Testis (tissue), 2 donors: ENCODE results near the gene C1R.
"Not testable (repeated sequence)": the region's sequence is repeated elsewhere in the genome, so short reads cannot be mapped to it uniquely, and the experiment has no call there.

Experiments used
- POLR2A ChIP-seq: fragments of 450-650 bp; IDR thresholded peaks from one replicate; pipeline ENCODE4 v1.6.1; 2017; ENCODE audit warnings: antibody characterized with exemption, mild to moderate bottlenecking, moderate library complexity
- TF ChIP-seq, protein P1 (sequence below), 3 experiments: fragments of 450-650 bp in 2 of 3; fragments of 200-600 bp in 1 of 3; sonication (generic) in 1 of 3; IDR thresholded peaks; one replicate each; pipeline ENCODE4 v1.5.1; 2016 to 2019; ENCODE audit warnings: antibody characterized with exemption in 3 of 3, mild to moderate bottlenecking in 2 of 3, moderate library complexity in 1 of 3

DNA sequence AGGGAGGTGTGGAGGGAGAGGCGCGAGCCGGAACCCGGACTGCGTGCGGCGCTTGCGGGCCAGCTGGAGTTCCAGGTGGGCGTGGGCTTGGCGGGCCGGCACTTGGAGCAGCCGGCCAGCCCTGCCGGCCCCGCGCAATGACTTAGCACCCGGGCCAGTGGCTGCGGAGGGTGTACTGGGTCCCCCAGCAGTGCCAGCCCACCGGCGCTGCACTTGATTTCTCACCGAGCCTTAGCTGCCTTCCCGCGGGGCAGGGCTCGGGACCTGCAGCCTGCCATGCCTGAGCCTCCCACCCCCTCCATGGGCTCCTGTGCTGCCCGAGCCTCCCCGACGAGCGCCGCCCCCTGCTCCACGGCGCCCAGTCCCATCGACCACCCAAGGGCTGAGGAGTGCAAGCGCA is 54.8 kb downstream of the C1R start:
- TF ChIP-seq, protein P1, sequence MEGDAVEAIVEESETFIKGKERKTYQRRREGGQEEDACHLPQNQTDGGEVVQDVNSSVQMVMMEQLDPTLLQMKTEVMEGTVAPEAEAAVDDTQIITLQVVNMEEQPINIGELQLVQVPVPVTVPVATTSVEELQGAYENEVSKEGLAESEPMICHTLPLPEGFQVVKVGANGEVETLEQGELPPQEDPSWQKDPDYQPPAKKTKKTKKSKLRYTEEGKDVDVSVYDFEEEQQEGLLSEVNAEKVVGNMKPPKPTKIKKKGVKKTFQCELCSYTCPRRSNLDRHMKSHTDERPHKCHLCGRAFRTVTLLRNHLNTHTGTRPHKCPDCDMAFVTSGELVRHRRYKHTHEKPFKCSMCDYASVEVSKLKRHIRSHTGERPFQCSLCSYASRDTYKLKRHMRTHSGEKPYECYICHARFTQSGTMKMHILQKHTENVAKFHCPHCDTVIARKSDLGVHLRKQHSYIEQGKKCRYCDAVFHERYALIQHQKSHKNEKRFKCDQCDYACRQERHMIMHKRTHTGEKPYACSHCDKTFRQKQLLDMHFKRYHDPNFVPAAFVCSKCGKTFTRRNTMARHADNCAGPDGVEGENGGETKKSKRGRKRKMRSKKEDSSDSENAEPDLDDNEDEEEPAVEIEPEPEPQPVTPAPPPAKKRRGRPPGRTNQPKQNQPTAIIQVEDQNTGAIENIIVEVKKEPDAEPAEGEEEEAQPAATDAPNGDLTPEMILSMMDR (IDR thresholded peaks at IDR 0.05): not testable (repeated sequence)
- not testable (repeated sequence) for TF ChIP-seq POLR2A
